ENCODE results near the gene ZNF566. TPM values are rescaled to one million over a fixed set of nuclear protein-coding genes. Genes with fewer than 3 reads are reported as not detected.

ZNF566 gene
- total RNA-seq, 1 donor from 2014 or later, result 4.8 TPM

DNA sequence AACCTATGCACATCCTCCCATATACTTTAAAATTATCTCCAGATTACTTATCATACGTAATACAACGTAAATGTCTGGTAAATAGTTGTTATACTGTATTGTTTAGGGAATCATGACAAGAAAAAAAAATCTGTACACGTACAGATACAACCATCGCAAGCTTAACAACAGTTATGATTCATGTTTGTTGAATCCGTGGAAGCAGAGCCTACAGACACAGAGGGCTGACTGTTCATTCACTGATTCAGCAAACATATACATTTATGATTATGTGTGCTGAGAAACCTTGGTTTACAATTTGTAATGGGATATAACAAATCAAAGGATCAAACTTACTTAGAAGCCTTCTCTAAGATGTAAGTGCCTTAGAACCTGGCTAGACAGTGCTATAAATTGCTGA is 37.2 kb upstream of the ZNF566 start:
- no peak for DNase-seq (ENCODE audit: low read depth)
- no peaks in the 10 kb centered on the region for H3K27me3 ChIP-seq (ENCODE audit: control insufficient read depth, insufficient read depth, low read length)
- TF ChIP-seq, protein P1, sequence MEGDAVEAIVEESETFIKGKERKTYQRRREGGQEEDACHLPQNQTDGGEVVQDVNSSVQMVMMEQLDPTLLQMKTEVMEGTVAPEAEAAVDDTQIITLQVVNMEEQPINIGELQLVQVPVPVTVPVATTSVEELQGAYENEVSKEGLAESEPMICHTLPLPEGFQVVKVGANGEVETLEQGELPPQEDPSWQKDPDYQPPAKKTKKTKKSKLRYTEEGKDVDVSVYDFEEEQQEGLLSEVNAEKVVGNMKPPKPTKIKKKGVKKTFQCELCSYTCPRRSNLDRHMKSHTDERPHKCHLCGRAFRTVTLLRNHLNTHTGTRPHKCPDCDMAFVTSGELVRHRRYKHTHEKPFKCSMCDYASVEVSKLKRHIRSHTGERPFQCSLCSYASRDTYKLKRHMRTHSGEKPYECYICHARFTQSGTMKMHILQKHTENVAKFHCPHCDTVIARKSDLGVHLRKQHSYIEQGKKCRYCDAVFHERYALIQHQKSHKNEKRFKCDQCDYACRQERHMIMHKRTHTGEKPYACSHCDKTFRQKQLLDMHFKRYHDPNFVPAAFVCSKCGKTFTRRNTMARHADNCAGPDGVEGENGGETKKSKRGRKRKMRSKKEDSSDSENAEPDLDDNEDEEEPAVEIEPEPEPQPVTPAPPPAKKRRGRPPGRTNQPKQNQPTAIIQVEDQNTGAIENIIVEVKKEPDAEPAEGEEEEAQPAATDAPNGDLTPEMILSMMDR (IDR thresholded peaks at IDR 0.05; ENCODE audit: insufficient read depth, low read length, poor library complexity, severe bottlenecking), result no peak
- no peak overlapping the region for H3K4me3 ChIP-seq (ENCODE audit: low read depth, low read length)
- no peaks in the 10 kb centered on the region for H3K36me3 ChIP-seq (ENCODE audit: control insufficient read depth, insufficient read depth, low read length)

GRCh38 chr19:36524617-36525016 is 35.3 kb upstream of the ZNF566 start:
- no peak for DNase-seq (ENCODE audit: low read depth)
- no peaks in the 10 kb centered on the region for H3K36me3 ChIP-seq (ENCODE audit: control insufficient read depth, insufficient read depth, low read length)
- no peak overlapping the region for H3K4me3 ChIP-seq (ENCODE audit: low read depth, low read length)
- H3K27me3 ChIP-seq (ENCODE audit: control insufficient read depth, insufficient read depth, low read length), result no peaks in the 10 kb centered on the region
- TF ChIP-seq, protein P1 (IDR thresholded peaks at IDR 0.05; ENCODE audit: insufficient read depth, low read length, poor library complexity, severe bottlenecking), result no peak

DNA sequence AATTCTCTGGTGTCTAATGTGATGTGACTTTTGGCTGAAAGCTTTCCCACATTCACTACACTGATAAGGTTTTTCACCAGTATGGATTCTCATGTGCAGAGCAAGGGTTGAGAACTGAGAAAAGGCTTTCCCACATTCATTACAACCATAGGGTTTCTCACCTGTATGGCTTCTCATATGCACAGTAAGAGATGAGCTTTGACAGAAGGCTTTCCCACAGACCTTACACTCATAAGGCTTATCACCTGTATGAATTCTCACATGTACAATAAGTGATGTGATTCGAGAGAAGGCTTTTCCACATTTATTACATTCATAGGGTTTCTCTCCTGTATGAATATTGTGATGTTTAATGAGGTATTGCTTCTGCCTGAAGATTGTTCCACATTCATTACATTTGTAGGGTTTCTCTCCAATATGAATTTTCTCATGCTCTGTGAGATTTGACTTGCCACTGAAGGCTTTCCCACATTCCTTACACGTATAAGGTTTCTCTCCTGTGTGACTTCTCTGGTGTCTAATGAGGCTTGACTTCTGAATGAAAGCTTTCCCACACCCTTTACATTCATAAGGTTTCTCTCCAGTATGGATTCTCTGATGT is 24.8 kb upstream of the ZNF566 start:
- DNase-seq (ENCODE audit: low read depth), result no peak
- TF ChIP-seq, protein P1 (IDR thresholded peaks at IDR 0.05; ENCODE audit: insufficient read depth, low read length, poor library complexity, severe bottlenecking), result no peak
- Histone ChIP-seq H3K36me3 (ENCODE audit: control insufficient read depth, insufficient read depth, low read length) (no peaks in the 10 kb centered on the region), H3K27me3 (ENCODE audit: control insufficient read depth, insufficient read depth, low read length) (no peaks in the 10 kb centered on the region), H3K4me3 (ENCODE audit: low read depth, low read length) (no peak overlapping the region)

- Histone ChIP-seq H3K27me3 (ENCODE audit: control insufficient read depth, insufficient read depth, low read length) (no peaks in the 10 kb centered on the region), H3K36me3 (ENCODE audit: control insufficient read depth, insufficient read depth, low read length) (no peaks in the 10 kb centered on the region), H3K4me3 (ENCODE audit: low read depth, low read length) (no peak overlapping the region)
- TF ChIP-seq, protein P1 (IDR thresholded peaks at IDR 0.05; ENCODE audit: insufficient read depth, low read length, poor library complexity, severe bottlenecking), result no peak
- no peak for DNase-seq (ENCODE audit: low read depth)
Measured at GRCh38 chr19:36508325-36508724, 19.0 kb upstream of the ZNF566 start.

DNA sequence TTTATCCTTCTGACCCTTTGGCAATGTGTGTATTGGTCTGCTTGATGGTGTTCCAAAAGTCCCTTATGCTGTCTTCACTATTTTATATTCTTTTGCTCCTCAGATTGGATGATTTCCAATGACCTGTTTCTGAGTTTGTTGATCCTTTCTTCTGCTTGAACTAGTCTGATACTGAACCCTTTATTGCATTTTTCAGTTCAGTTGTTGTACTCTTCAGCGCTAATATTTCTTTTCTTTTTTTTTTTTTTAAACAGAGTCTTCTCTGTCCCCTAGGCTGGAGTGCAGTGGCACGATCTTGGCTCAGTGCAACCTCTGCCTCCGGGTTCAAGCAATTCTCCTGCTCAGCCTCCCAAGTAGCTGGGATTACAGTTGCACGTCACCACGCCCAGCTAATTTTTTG is 12.6 kb upstream of the ZNF566 start:
- DNase-seq (ENCODE audit: low read depth), result no peak
- H3K27me3 ChIP-seq (ENCODE audit: control insufficient read depth, insufficient read depth, low read length), result no peaks in the 10 kb centered on the region
- no peak overlapping the region for H3K4me3 ChIP-seq (ENCODE audit: low read depth, low read length)
- no peaks in the 10 kb centered on the region for H3K36me3 ChIP-seq (ENCODE audit: control insufficient read depth, insufficient read depth, low read length)
- TF ChIP-seq, protein P1 (IDR thresholded peaks at IDR 0.05; ENCODE audit: insufficient read depth, low read length, poor library complexity, severe bottlenecking), result no peak

DNA sequence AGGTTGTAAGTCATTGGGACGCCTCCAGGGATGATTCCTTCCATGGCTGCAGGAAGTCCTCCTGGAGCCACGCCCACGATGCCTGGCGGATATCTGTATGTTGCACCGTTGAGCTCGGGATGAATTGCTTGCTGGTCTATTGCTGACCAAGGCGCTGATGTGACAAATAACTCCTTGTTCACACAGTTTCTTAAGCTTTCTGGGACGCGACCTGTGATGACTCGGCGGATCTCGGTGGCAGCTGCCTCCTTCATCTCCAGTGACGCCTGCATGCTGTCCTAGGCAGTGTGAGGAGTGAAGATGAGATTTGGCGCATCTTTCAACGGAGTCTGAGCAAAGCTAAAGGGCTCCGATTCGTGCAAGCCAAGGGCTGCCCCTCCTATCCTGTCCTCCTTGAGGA is 7.6 kb upstream of the ZNF566 start:
- TF ChIP-seq, protein P1 (IDR thresholded peaks at IDR 0.05; ENCODE audit: insufficient read depth, low read length, poor library complexity, severe bottlenecking), result no peak
- no peak for DNase-seq (ENCODE audit: low read depth)
- H3K27me3 ChIP-seq (ENCODE audit: control insufficient read depth, insufficient read depth, low read length), result no peaks in the 10 kb centered on the region
- no peak overlapping the region for H3K4me3 ChIP-seq (ENCODE audit: low read depth, low read length)
- no peaks in the 10 kb centered on the region for H3K36me3 ChIP-seq (ENCODE audit: control insufficient read depth, insufficient read depth, low read length)

All from kidney epithelial cell (primary cell).